Muscle of back (tissue), 11 donors: ENCODE measurements around the gene NFATC1. TPM values are rescaled to one million over a fixed set of nuclear protein-coding genes. Genes with fewer than 3 reads are reported as not detected.
"Not testable (repeated sequence)": the region's sequence is repeated elsewhere in the genome, so short reads cannot be mapped to it uniquely, and the experiment has no call there.

Experiments
- DNase-seq, 3 donors: peaks; one replicate each; pipeline versions ENCODE4 v3.0.0 to v3.0.0-alpha.2; 2013
- polyA plus RNA-seq, 10 donors: library from polyadenylated mRNA; unstranded; fragments of 120-200 nt; gene quantifications; one replicate each; pipeline ENCODE4 v1.2.1, GENCODE V29; 2013; ENCODE audit not compliant: insufficient read length in 10 of 10

The NFATC1 gene
- polyA plus RNA-seq, 10 donors, result 10.5 to 19.4 (median 12.7) TPM

GRCh38 chr18:79472176-79472575 is 76.4 kb downstream of the NFATC1 start:
- no peak for DNase-seq

DNA sequence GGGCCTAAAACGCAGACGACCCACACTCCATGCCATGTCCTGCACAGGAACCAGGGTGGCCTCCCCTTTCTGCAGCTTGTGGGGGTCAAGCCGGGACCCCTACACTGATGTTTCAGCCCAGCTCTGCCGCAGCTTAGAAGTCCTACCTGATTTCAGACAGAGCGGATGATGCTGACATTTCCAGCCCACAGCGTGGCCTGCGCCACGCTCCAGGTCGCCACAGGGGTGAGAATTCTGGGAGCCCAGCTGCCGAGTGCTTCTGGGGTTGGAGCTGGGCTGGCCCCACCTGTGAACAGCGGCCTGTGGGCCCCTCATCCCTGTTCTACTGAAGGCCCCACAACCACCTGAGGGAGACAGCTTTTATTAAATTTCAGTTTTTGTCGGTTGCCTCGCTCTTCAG is 77.2 kb downstream of the NFATC1 start:
- no peak for DNase-seq

- no peak for DNase-seq
Measured at GRCh38 chr18:79476031-79476917, 80.5 kb downstream of the NFATC1 start.

DNA sequence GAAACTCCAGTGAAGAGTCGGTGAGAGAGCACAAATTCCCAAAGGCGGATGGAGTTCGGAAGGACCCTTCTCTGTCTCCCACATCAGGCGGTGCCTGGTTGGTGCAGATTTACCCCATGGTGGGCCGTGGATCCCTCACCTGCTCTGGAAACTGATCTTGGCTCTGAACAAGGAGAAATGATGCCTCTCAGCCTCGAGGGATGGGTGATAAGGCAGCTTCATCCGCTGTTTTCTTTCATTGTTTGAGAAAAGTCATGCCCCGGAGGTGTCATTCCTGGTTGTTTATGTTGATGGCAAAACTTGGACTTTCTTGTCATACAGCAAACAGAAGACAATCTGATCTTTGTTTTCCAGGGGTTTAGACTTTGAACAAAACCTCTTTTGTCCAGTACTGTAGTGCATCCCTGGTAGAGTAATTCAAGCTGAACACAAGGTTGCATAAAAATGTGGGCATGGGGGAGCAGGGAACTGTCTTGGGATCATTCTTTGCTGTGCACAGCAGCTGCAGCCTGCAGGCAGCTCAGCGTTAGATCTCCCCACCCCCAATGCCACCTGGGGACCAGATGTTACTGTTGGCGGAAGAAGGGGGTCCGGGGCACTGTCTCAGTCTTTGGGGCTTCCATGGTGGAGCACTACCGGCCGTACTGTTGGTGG is 81.3 kb downstream of the NFATC1 start:
- no peak for DNase-seq

DNA sequence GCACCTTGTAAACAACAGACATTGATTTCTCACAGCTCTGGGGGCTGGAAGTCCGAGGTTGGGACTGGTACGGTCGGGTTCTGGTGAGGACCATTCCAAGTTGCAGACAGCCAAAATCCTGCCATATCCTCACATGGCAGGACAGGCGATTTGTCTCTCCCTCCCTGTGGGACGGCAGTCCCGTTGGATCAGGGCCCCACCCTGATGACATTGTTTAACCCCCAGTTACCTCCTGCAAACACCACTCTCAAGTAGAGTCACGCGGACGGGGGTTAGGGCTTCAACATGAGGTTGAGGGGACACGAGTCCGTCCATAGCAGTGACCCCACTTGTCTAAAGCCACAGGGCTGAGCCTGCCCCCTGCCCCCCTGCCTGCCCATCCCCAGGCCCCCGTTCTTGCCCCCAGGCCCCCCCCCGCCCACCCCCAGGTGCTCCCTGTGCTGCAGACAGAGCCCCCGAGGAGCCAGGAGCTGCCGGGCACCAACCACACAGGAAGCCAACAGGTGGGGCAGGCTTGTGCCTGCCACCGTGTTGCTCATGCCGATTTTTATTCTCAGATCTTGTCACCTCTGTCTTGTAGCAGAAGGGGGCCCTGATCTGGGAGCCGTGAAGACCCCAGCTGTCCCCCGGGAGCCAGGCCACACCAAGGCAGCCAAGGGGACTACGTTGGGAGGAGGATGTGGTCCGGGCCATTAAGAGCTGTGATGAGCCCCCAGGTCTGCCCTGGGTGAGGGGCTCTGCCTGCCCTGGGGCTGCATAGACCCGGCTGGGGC is 82.2 kb downstream of the NFATC1 start:
- no peak for DNase-seq

DNA sequence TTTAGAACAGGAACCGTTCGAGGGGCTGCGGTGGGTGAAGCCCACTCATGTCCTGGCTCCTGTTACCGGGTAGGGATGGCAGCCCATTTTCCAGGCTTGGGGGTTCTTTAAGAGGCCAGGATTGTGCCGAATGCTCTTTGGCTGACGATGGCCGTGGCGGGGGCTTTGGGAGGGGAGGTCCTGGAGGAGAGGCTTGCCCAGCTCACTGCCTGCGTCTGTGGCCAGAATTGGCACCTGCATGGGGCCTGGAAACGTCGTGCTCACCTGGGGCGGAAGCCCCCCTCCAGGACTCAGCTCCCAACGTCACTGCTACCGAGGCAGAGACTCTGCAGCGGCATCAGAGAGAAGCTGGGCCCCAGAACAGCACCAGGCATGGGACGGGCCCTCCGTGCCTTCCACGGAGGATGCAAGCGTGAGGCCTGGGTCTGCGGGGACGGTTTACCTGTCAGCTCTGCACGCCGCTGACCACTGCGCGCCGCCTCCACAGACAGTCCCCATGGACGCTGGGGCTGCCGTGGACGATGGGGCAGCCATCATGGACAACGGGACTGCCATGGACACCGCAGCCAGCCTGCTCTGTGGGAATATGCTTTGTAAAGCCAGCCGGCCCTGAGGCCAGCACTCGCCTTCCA is 82.9 kb downstream of the NFATC1 start:
- no peak for DNase-seq

DNA sequence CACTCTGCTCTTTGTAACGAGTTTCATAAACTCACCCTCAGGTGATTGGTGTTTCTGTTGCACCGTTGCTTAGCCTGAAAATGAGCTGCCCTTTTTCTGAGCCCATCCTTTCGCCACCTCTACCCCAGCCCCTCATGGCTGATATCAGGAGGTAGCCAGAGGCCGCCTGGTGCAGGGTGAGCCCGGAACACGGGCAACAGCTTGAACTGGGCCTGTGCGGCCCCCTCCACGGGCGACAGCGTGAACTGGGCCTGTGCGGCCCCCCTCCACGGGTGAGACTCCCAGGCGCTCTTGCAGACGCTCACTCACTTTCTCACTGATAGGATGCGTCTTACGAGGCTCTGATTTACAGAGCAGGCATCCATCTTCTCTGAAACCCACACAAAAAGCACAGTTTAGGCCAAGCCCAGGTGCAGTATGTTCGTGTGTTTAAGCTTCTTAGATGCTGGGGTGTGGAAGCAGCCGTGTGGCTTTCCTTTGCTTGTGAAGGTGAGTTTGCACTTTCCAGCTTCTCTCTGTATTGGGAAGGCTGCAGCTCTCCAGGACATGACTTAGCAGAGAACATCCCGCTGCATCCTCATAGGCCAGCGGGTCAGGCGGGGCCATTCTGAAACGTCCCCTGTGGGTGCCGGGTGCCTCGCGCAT is 83.5 kb downstream of the NFATC1 start:
- no peak for DNase-seq

- DNase-seq, result no peak
Measured at GRCh38 chr18:79479761-79480161, 84.0 kb downstream of the NFATC1 start.

GRCh38 chr18:79480171-79481045 is 84.7 kb downstream of the NFATC1 start:
- no peak for DNase-seq

GRCh38 chr18:79481046-79481790 is 85.5 kb downstream of the NFATC1 start:
- DNase-seq, result no peak

GRCh38 chr18:79483393-79483792 is 87.7 kb downstream of the NFATC1 start:
- not testable (repeated sequence) for DNase-seq

GRCh38 chr18:79483971-79484491 is 88.3 kb downstream of the NFATC1 start:
- no peak for DNase-seq

GRCh38 chr18:79484661-79485621 is 89.2 kb downstream of the NFATC1 start:
- DNase-seq, result peak; percentile 50 to 94 (median 81)

DNA sequence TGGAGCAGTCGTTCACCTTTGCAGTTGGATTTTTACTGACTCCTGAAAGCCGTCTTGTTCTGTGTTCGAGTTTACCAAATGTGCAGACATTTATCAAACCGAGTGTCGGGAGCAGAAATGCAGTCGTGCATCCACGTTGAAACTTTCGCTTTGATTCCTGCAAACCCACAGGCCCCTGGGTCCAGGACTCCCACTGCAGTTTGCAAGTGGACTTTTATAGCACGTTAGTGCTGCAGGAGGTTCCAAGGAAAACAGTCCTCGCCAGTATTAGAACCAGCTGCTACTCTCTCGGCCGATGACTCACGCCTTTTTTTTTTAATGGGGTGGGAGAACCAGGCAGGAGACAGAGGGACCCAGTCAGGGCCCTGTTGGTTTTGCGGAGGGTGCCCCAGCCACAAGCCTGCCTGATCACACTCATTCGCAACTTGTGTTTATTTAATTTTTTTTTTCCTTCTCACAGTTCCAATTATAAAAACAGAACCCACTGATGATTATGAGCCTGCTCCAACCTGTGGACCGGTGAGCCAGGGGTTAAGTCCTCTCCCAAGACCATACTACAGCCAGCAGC is 90.1 kb downstream of the NFATC1 start:
- peak; percentile 66 to 91 (median 80) for DNase-seq

GRCh38 chr18:79486356-79487182 is 90.8 kb downstream of the NFATC1 start:
- DNase-seq, result no peak

- no peak for DNase-seq
Measured at GRCh38 chr18:79487183-79487800, 91.6 kb downstream of the NFATC1 start.
